ENCODE results near the gene ABCF1.
"Not testable (repeated sequence)": the region's sequence is repeated elsewhere in the genome, so short reads cannot be mapped to it uniquely, and the experiment has no call there.

The ABCF1 gene

DNA sequence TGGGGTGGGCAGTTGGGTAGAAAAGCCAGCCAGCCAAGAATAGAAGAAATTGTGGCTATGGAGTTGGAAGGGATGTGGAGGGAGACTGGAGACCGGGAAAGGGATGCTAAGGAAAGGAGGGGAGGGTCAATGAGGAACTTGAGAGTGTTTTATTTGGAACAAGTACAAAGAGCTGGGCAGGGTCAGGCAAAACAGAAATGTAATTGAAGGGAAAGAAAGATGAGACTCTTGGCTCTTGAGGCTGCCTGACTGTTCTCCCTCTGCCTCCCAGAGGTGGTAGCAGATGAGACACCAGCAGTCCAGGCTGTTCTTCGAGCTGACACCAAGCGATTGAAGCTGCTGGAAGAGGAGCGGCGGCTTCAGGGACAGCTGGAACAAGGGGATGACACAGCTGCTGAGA is 12.7 kb downstream of the ABCF1 start:
- no peaks in the 10 kb centered on the region for H3K4me1 ChIP-seq (ENCODE audit: control insufficient read depth, insufficient read depth, low read length)
- no peak overlapping the region for H3K4me3 ChIP-seq (ENCODE audit: low read depth, low read length)
- no peak overlapping the region for H3K27ac ChIP-seq (ENCODE audit: low read depth, low read length)
- H3K36me3 ChIP-seq (ENCODE audit: control insufficient read depth, insufficient read depth, low read length), result peaks cover 95% of the 10 kb centered on the region
- no peaks in the 10 kb centered on the region for H3K27me3 ChIP-seq (ENCODE audit: control insufficient read depth, insufficient read depth, low read length)
- H3K9me3 ChIP-seq (ENCODE audit: control insufficient read depth, insufficient read depth, low read length), result no peaks in the 10 kb centered on the region
- no peak overlapping the region for H3K9ac ChIP-seq (ENCODE audit: low read depth, low read length)

DNA sequence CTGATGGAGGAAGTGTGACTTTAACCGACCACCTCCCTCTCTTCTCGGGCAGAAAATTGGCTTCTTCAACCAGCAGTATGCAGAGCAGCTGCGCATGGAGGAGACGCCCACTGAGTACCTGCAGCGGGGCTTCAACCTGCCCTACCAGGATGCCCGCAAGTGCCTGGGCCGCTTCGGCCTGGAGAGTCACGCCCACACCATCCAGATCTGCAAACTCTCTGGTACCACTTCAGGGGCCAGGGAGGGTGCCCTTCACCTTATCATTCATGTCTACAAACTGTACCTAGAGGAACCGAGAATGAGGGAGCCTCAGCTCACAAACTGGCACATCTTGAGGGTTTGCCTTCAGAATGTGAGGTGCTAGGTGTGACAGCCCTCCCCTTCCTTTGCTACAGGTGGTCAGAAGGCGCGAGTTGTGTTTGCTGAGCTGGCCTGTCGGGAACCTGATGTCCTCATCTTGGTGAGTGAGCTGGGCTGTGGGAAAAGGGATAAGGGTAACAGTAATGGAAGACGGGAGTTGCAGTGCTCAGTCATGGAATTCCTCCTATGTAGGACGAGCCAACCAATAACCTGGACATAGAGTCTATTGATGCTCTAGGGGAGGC is 18.6 kb downstream of the ABCF1 start:
- H3K9me3 ChIP-seq (ENCODE audit: control insufficient read depth, insufficient read depth, low read length), result no peaks in the 10 kb centered on the region
- H3K27me3 ChIP-seq (ENCODE audit: control insufficient read depth, insufficient read depth, low read length), result no peaks in the 10 kb centered on the region
- H3K9ac ChIP-seq (ENCODE audit: low read depth, low read length), result no peak overlapping the region
- no peaks in the 10 kb centered on the region for H3K4me1 ChIP-seq (ENCODE audit: control insufficient read depth, insufficient read depth, low read length)
- H3K4me3 ChIP-seq (ENCODE audit: low read depth, low read length), result no peak overlapping the region
- H3K36me3 ChIP-seq (ENCODE audit: control insufficient read depth, insufficient read depth, low read length), result peaks cover 94% of the 10 kb centered on the region
- no peak overlapping the region for H3K27ac ChIP-seq (ENCODE audit: low read depth, low read length)

DNA sequence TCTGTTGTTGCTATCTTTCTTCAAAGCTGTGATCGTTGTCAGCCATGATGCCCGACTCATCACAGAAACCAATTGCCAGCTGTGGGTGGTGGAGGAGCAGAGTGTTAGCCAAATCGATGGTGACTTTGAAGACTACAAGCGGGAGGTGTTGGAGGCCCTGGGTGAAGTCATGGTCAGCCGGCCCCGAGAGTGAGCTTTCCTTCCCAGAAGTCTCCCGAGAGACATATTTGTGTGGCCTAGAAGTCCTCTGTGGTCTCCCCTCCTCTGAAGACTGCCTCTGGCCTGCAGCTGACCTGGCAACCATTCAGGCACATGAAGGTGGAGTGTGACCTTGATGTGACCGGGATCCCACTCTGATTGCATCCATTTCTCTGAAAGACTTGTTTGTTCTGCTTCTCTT is 19.3 kb downstream of the ABCF1 start:
- no peak overlapping the region for H3K27ac ChIP-seq (ENCODE audit: low read depth, low read length)
- H3K9me3 ChIP-seq (ENCODE audit: control insufficient read depth, insufficient read depth, low read length), result no peaks in the 10 kb centered on the region
- H3K4me1 ChIP-seq (ENCODE audit: control insufficient read depth, insufficient read depth, low read length), result no peaks in the 10 kb centered on the region
- H3K9ac ChIP-seq (ENCODE audit: low read depth, low read length), result no peak overlapping the region
- no peaks in the 10 kb centered on the region for H3K27me3 ChIP-seq (ENCODE audit: control insufficient read depth, insufficient read depth, low read length)
- H3K36me3 ChIP-seq (ENCODE audit: control insufficient read depth, insufficient read depth, low read length), result peaks cover 90% of the 10 kb centered on the region
- no peak overlapping the region for H3K4me3 ChIP-seq (ENCODE audit: low read depth, low read length)

DNA sequence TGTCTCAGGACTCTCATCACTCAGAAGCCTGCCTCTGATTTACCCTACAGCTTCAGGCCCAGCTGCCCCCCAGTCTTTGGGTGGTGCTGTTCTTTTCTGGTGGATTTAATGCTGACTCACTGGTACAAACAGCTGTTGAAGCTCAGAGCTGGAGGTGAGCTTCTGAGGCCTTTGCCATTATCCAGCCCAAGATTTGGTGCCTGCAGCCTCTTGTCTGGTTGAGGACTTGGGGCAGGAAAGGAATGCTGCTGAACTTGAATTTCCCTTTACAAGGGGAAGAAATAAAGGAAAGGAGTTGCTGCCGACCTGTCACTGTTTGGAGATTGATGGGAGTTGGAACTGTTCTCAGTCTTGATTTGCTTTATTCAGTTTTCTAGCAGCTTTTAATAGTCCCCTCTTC is 19.8 kb downstream of the ABCF1 start:
- no peak overlapping the region for H3K27ac ChIP-seq (ENCODE audit: low read depth, low read length)
- no peak overlapping the region for H3K9ac ChIP-seq (ENCODE audit: low read depth, low read length)
- H3K4me3 ChIP-seq (ENCODE audit: low read depth, low read length), result no peak overlapping the region
- H3K27me3 ChIP-seq (ENCODE audit: control insufficient read depth, insufficient read depth, low read length), result no peaks in the 10 kb centered on the region
- no peaks in the 10 kb centered on the region for H3K9me3 ChIP-seq (ENCODE audit: control insufficient read depth, insufficient read depth, low read length)
- H3K4me1 ChIP-seq (ENCODE audit: control insufficient read depth, insufficient read depth, low read length), result no peaks in the 10 kb centered on the region
- H3K36me3 ChIP-seq (ENCODE audit: control insufficient read depth, insufficient read depth, low read length), result peaks cover 85% of the 10 kb centered on the region

DNA sequence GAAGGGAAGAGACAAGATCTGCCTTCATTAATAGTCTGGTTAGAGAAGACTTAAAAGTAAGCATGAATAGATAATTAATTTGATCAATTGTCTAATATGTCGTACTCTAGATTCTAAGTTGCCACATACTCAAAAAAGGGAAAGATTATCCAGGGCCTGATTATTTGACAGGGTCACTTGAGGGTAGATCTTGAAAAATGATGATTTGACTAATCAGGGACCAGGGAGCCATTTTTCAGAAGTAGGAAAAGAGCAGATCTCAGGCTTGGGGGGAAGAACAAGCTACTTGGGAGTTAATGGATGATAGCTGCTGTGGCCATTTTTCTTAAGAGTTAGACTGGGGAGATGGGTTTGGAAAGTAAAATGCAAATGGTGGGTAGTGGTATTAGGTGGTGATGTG is 21.0 kb downstream of the ABCF1 start:
- H3K36me3 ChIP-seq (ENCODE audit: control insufficient read depth, insufficient read depth, low read length), result peaks cover 72% of the 10 kb centered on the region

DNA sequence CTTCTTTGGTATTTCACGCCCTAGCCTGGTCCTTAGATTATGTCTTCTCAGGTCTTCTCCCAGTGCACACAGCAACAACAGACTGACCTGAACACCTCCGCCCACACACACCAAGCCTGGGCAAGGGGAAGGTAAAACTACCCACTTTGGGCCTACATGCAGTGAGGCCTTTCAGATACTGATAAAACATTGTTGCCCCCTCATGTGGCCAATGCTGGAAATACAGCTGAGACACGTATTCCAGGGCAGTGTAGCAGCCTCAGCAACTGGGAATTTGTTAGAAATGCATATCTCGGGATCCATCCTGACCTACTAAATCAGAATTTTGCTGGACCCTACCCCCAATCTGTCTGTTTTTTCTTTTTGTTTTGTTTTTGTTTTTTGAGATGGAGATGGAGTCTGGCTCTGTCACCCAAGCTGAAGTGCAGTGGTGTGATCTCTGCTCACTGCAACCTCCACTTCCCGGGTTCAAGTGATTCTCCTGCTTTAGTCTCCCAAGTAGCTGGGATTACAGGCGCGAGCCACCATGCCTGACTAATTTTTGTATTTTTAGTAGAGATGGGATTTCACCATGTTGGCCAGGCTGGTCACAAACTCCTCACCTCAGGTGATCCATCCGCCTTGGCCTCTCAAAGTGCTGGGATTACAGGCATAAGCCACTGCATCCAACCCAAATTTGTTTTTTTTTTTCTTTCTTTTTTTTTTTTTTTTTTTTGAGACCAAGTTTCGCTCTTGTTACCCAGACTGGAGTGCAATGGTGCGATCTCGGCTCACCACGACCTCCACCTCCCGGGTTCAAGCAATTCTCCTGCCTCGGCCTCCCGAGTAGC is 26.3 kb downstream of the ABCF1 start:
- H3K27me3 ChIP-seq (ENCODE audit: control insufficient read depth, insufficient read depth, low read length); H3K9me3 ChIP-seq (ENCODE audit: control insufficient read depth, insufficient read depth, low read length); H3K4me3 ChIP-seq (ENCODE audit: low read depth, low read length); H3K9ac ChIP-seq (ENCODE audit: low read depth, low read length); H3K4me1 ChIP-seq (ENCODE audit: control insufficient read depth, insufficient read depth, low read length): not testable (repeated sequence)
- Histone ChIP-seq H3K27ac (ENCODE audit: low read depth, low read length) (peak overlapping the region; percentile 16), H3K36me3 (ENCODE audit: control insufficient read depth, insufficient read depth, low read length) (peaks cover 52% of the 10 kb centered on the region)

More for the DNA sequence above, 21.0 kb downstream of the ABCF1 start:
- Histone ChIP-seq H3K4me1 (ENCODE audit: control insufficient read depth, insufficient read depth, low read length) (no peaks in the 10 kb centered on the region), H3K27me3 (ENCODE audit: control insufficient read depth, insufficient read depth, low read length) (no peaks in the 10 kb centered on the region), H3K9me3 (ENCODE audit: control insufficient read depth, insufficient read depth, low read length) (no peaks in the 10 kb centered on the region), H3K27ac (ENCODE audit: low read depth, low read length) (no peak overlapping the region), H3K9ac (ENCODE audit: low read depth, low read length) (no peak overlapping the region), H3K4me3 (ENCODE audit: low read depth, low read length) (no peak overlapping the region)

DNA sequence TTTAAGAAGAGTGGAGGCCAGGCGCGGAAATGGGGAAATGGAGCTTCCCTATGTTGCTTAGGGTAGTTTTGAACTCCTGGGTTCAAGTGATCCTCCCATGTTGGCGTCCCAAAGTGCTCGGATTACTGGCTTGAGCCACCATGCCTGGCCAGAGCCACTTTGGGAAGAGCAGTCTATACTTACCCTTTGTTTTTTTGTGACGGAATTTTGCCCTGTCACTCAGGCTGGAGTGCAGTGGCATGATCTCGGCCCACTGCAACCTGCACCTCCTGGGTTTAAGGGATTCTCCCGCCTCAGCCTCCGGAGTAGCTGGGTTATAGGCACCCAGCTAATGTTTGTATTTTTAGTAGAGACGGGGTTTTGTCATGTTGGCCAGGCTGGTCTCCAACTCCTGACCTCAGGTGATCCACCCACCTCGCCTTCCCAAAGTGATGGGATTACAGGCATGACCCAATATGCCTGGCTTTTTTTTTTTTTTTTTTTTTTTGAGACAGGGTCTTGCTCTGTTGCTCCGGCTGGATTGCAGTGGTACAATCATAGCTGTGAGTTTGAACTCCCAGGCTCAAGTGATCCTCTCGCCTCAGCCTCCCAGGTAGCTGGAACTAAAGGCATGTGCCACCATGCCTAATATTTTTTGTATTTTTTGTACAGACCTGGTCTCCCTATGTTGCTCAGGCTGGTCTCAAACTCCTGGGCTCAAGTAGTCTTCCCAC is 27.8 kb downstream of the ABCF1 start:
- H3K9ac ChIP-seq (ENCODE audit: low read depth, low read length), result no peak overlapping the region
- no peak overlapping the region for H3K4me3 ChIP-seq (ENCODE audit: low read depth, low read length)
- no peak overlapping the region for H3K27ac ChIP-seq (ENCODE audit: low read depth, low read length)
- peaks cover 57% of the 10 kb centered on the region for H3K36me3 ChIP-seq (ENCODE audit: control insufficient read depth, insufficient read depth, low read length)
- H3K27me3 ChIP-seq (ENCODE audit: control insufficient read depth, insufficient read depth, low read length), result no peaks in the 10 kb centered on the region
- H3K9me3 ChIP-seq (ENCODE audit: control insufficient read depth, insufficient read depth, low read length), result no peaks in the 10 kb centered on the region
- H3K4me1 ChIP-seq (ENCODE audit: control insufficient read depth, insufficient read depth, low read length), result no peaks in the 10 kb centered on the region

DNA sequence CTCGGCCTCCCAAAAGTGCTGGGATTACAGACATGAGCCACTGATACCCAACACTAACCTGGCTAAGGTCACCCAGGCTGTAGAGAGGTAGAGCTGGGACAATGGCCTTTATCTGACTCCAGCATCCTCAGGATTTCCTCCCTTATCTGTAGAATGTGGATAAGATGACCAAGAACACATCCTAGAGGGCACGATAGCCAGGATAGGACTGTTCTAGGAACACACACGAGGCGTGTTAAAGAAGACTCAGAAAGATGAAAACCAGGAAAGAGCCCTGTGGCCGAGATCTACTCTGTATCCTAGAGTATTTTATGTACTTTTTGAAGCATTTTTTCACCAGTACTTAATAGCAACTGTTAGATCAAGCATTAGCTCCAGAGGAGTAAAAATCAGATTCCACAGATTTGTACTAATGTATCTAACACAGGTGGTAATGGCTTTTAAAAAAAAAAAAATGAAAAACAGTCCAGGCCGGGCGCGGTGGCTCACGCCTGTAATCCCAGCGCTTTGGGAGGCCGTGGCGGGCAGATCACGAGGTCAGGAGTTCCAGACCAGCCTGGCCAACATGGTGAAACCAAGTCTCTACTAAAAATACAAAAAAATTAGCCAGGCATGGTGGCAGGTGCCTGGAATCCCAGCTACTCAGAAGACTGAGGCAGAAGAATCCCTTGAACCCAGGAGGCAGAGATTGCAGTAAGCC is 28.5 kb downstream of the ABCF1 start:
- no peak overlapping the region for H3K4me3 ChIP-seq (ENCODE audit: low read depth, low read length)
- H3K4me1 ChIP-seq (ENCODE audit: control insufficient read depth, insufficient read depth, low read length), result no peaks in the 10 kb centered on the region
- no peak overlapping the region for H3K9ac ChIP-seq (ENCODE audit: low read depth, low read length)
- peaks cover 57% of the 10 kb centered on the region for H3K36me3 ChIP-seq (ENCODE audit: control insufficient read depth, insufficient read depth, low read length)
- no peak overlapping the region for H3K27ac ChIP-seq (ENCODE audit: low read depth, low read length)
- 0 out of 2 replicates have a peak, but pooled peaks cover 3% of the 10 kb centered on the region for H3K9me3 ChIP-seq (ENCODE audit: control insufficient read depth, insufficient read depth, low read length)
- no peaks in the 10 kb centered on the region for H3K27me3 ChIP-seq (ENCODE audit: control insufficient read depth, insufficient read depth, low read length)

DNA sequence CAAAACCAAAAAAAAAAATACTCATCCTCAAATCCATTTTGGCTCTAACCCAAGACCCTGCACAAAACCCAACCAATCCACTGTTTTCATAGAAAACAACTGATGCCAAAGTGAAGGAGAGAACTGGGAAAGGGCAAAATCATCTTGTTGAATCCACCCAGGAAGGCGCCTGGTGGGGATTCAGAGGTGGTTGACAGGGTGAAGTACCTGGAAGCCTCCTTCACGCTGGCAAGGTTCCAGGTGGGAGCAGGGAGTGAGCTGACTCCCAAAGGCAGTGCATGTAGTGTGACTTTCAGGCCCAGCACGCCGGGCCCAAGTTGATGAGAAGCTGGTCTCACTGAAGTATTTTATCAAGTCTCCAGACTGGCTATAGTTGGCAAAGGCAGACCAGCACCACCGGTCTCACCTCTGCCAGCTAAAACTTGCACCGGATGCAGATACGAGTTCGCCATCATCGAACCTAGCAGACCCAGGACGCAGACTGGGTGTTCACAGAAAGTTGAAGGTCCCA is 29.3 kb downstream of the ABCF1 start:
- Histone ChIP-seq H3K9ac (ENCODE audit: low read depth, low read length) (no peak overlapping the region), H3K9me3 (ENCODE audit: control insufficient read depth, insufficient read depth, low read length) (0 out of 2 replicates have a peak, but pooled peaks cover 3% of the 10 kb centered on the region), H3K27ac (ENCODE audit: low read depth, low read length) (no peak overlapping the region), H3K36me3 (ENCODE audit: control insufficient read depth, insufficient read depth, low read length) (peaks cover 61% of the 10 kb centered on the region), H3K4me3 (ENCODE audit: low read depth, low read length) (no peak overlapping the region), H3K4me1 (ENCODE audit: control insufficient read depth, insufficient read depth, low read length) (no peaks in the 10 kb centered on the region), H3K27me3 (ENCODE audit: control insufficient read depth, insufficient read depth, low read length) (no peaks in the 10 kb centered on the region)

DNA sequence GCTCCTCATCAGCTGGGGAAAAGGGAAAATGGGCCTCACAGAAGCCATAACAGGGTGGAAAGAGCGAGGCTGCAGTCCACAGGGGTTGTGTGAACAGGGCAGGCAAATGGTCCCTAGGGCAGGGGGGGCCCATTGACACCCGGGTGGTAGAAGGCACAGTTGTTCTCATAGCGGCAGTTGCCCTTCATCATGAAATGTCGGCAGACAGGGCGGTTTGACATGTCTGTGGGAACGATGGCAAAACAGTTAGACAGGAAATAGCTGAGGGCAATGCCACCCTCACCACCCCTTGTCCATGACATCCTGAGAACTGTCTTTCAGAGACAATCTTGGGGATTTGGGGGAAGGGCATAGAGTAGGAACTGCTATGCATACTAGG is 30.2 kb downstream of the ABCF1 start:
- H3K4me1 ChIP-seq (ENCODE audit: control insufficient read depth, insufficient read depth, low read length), result no peaks in the 10 kb centered on the region
- no peak overlapping the region for H3K9ac ChIP-seq (ENCODE audit: low read depth, low read length)
- H3K9me3 ChIP-seq (ENCODE audit: control insufficient read depth, insufficient read depth, low read length), result 0 out of 2 replicates have a peak, but pooled peaks cover 3% of the 10 kb centered on the region
- peaks cover 69% of the 10 kb centered on the region for H3K36me3 ChIP-seq (ENCODE audit: control insufficient read depth, insufficient read depth, low read length)
- no peak overlapping the region for H3K4me3 ChIP-seq (ENCODE audit: low read depth, low read length)
- H3K27ac ChIP-seq (ENCODE audit: low read depth, low read length), result no peak overlapping the region
- H3K27me3 ChIP-seq (ENCODE audit: control insufficient read depth, insufficient read depth, low read length), result no peaks in the 10 kb centered on the region

Measured in HUES48 (cell line).